ACC112 (cell line): ENCODE measurements around the gene NKAP.
"Not testable (repeated sequence)": the region's sequence is repeated elsewhere in the genome, so short reads cannot be mapped to it uniquely, and the experiment has no call there.

Source experiments
- H2AFZ ChIP-seq: fragments of 200-600 bp; sonication (generic); one replicate; pipeline ENCODE4 v1.6.0; 2017; ENCODE audit warnings: antibody characterized with exemption, low read length; ENCODE audit not compliant: unreplicated experiment
- H3K27ac ChIP-seq: fragments of 200-600 bp; sonication (generic); 2 replicates; pipeline ENCODE4 v1.5.1; 2014; ENCODE audit warnings: low read depth, mild to moderate bottlenecking, antibody characterized with exemption, low read length, moderate library complexity
- H3K27me3 ChIP-seq: fragments of 200-600 bp; sonication (generic); 2 replicates; pipeline ENCODE4 v1.6.1; 2014; ENCODE audit warnings: mild to moderate bottlenecking, antibody characterized with exemption, low read length, moderate library complexity, mixed read lengths; ENCODE audit not compliant: insufficient read depth
- H3K36me3 ChIP-seq: fragments of 200-600 bp; sonication (generic); 2 replicates; pipeline ENCODE4 v1.6.1; 2016; ENCODE audit warnings: mild to moderate bottlenecking, antibody characterized with exemption, low read length, moderate library complexity, mixed read lengths; ENCODE audit not compliant: insufficient read depth
- H3K4me1 ChIP-seq: fragments of 200-600 bp; sonication (generic); one replicate; pipeline ENCODE4 v1.6.1; 2016; ENCODE audit warnings: low read length, mixed read lengths; ENCODE audit not compliant: insufficient read depth, unreplicated experiment, control insufficient read depth
- H3K4me3 ChIP-seq: fragments of 200-600 bp; sonication (generic); 2 replicates; pipeline ENCODE4 v1.5.1; 2014; ENCODE audit warnings: mild to moderate bottlenecking, low read depth, low read length
- H3K79me2 ChIP-seq: fragments of 200-600 bp; sonication (generic); one replicate; pipeline ENCODE4 v1.6.0; 2016; ENCODE audit warnings: low read length; ENCODE audit not compliant: control insufficient read depth, unreplicated experiment, insufficient read depth

NKAP gene

GRCh38 chrX:119935215-119935874, 8.2 kb downstream of the NKAP start:
- Histone ChIP-seq H3K36me3 (peaks cover 2% of the 10 kb centered on the region; the same call in 1 of the 2 replicates), H3K27me3 (no peaks in the 10 kb centered on the region), H3K79me2 (no peaks in the 10 kb centered on the region), H3K4me3 (no peak overlapping the region), H2AFZ (no peak overlapping the region), H3K4me1 (no peaks in the 10 kb centered on the region), H3K27ac (no peak overlapping the region)

GRCh38 chrX:119922391-119922790, 21.2 kb downstream of the NKAP start:
- not testable (repeated sequence) for H3K27me3 ChIP-seq, H3K4me1 ChIP-seq, H3K36me3 ChIP-seq, H3K79me2 ChIP-seq, H2AFZ ChIP-seq, H3K4me3 ChIP-seq, H3K27ac ChIP-seq

- no peak overlapping the region for H2AFZ ChIP-seq
- no peaks in the 10 kb centered on the region for H3K27me3 ChIP-seq
- H3K27ac ChIP-seq, result no peak overlapping the region
- H3K4me1 ChIP-seq, result no peaks in the 10 kb centered on the region
- no peak overlapping the region for H3K4me3 ChIP-seq
- H3K79me2 ChIP-seq, result no peaks in the 10 kb centered on the region
- H3K36me3 ChIP-seq, result no peaks in the 10 kb centered on the region
These were observed 23.5 kb downstream of the NKAP start for GRCh38 chrX:119919835-119920585.

GRCh38 chrX:119917877-119918276, 25.7 kb downstream of the NKAP start:
- no peak overlapping the region for H3K4me3 ChIP-seq
- no peaks in the 10 kb centered on the region for H3K4me1 ChIP-seq
- H3K27ac ChIP-seq, result no peak overlapping the region
- H3K79me2 ChIP-seq, result no peaks in the 10 kb centered on the region
- no peaks in the 10 kb centered on the region for H3K36me3 ChIP-seq
- H2AFZ ChIP-seq, result no peak overlapping the region
- H3K27me3 ChIP-seq, result no peaks in the 10 kb centered on the region

GRCh38 chrX:119916310-119916709, 27.2 kb downstream of the NKAP start:
- no peak overlapping the region for H2AFZ ChIP-seq
- H3K4me1 ChIP-seq, result no peaks in the 10 kb centered on the region
- H3K27me3 ChIP-seq, result no peaks in the 10 kb centered on the region
- no peaks in the 10 kb centered on the region for H3K36me3 ChIP-seq
- H3K27ac ChIP-seq, result no peak overlapping the region
- H3K79me2 ChIP-seq, result no peaks in the 10 kb centered on the region
- H3K4me3 ChIP-seq, result no peak overlapping the region

GRCh38 chrX:119900976-119901375, 42.6 kb downstream of the NKAP start:
- Histone ChIP-seq H3K79me2 (no peaks in the 10 kb centered on the region), H3K4me3 (no peak overlapping the region), H3K27ac (no peak overlapping the region), H3K4me1 (no peaks in the 10 kb centered on the region), H3K27me3 (no peaks in the 10 kb centered on the region), H2AFZ (no peak overlapping the region), H3K36me3 (no peaks in the 10 kb centered on the region)

- no peaks in the 10 kb centered on the region for H3K36me3 ChIP-seq
- H3K79me2 ChIP-seq, result no peaks in the 10 kb centered on the region
- no peak overlapping the region for H3K4me3 ChIP-seq
- no peak overlapping the region for H3K27ac ChIP-seq
- no peak overlapping the region for H2AFZ ChIP-seq
- H3K4me1 ChIP-seq, result no peaks in the 10 kb centered on the region
- no peaks in the 10 kb centered on the region for H3K27me3 ChIP-seq
These were observed 44.4 kb downstream of the NKAP start for GRCh38 chrX:119899125-119899524.

GRCh38 chrX:119895843-119896326, 47.7 kb downstream of the NKAP start, which contains the start of gene AKAP14:
AKAP14 (plus strand) TSS chrX:119895893; CDS start chrX:119903224, 7,331 bp downstream.
- H3K4me1 ChIP-seq, result no peaks in the 10 kb centered on the region
- H2AFZ ChIP-seq, result no peak within 1 kb of the TSS
- no peak within 1 kb of the TSS for H3K4me3 ChIP-seq
- H3K36me3 ChIP-seq, result no peaks in the 10 kb centered on the region
- no peaks in the 10 kb centered on the region for H3K79me2 ChIP-seq
- no peak within 1 kb of the TSS for H3K27ac ChIP-seq
- no peaks in the 10 kb centered on the region for H3K27me3 ChIP-seq

GRCh38 chrX:119891961-119892692, 51.4 kb downstream of the NKAP start:
- not testable (repeated sequence) for H3K79me2 ChIP-seq, H3K36me3 ChIP-seq, H3K4me1 ChIP-seq, H2AFZ ChIP-seq, H3K27ac ChIP-seq, H3K4me3 ChIP-seq, H3K27me3 ChIP-seq

GRCh38 chrX:119890626-119891025, 52.9 kb downstream of the NKAP start:
- not testable (repeated sequence) for H3K27me3 ChIP-seq, H2AFZ ChIP-seq, H3K4me3 ChIP-seq, H3K27ac ChIP-seq, H3K36me3 ChIP-seq, H3K79me2 ChIP-seq, H3K4me1 ChIP-seq
